Natural killer cell (primary cell): Measurements from ENCODE around the gene IRF4. TPM values are rescaled to one million over a fixed set of nuclear protein-coding genes. Genes with fewer than 3 reads are reported as not detected.

Experiments
- ATAC-seq, 3 donors: fragments of 150-1000 bp in 2 of 3; fragments of 200-7000 bp in 1 of 3; cut with Tn5 transposase; 1 replicate in 1 of 3; 2 replicates in 2 of 3; pipeline ENCODE4 v1.10.0; 2021; ENCODE audit warnings: mild to moderate bottlenecking in 2 of 3, moderate library complexity in 2 of 3
- DNase-seq, 2 donors: peaks; one replicate each; pipeline versions ENCODE4 v3.0.0 to v3.0.0-alpha.2; 2013 to 2021; ENCODE audit warnings: mixed read lengths in 1 of 2
- H3K27ac ChIP-seq: one replicate; pipeline ENCODE4 v1.5.1; 2013; ENCODE audit warnings: mild to moderate bottlenecking, low read length
- H3K27me3 ChIP-seq: one replicate; pipeline ENCODE4 v1.6.1; 2013; ENCODE audit warnings: low read length; ENCODE audit not compliant: control insufficient read depth, insufficient read depth
- H3K36me3 ChIP-seq: one replicate; pipeline ENCODE4 v1.6.1; 2013; ENCODE audit warnings: low read length; ENCODE audit not compliant: control insufficient read depth, insufficient read depth
- H3K4me1 ChIP-seq: one replicate; pipeline ENCODE4 v1.6.1; 2013; ENCODE audit warnings: low read length; ENCODE audit not compliant: control insufficient read depth, insufficient read depth
- H3K4me3 ChIP-seq: one replicate; pipeline ENCODE4 v1.5.1; 2013; ENCODE audit warnings: low read length
- H3K9me3 ChIP-seq: one replicate; pipeline ENCODE4 v1.6.1; 2013; ENCODE audit warnings: low read length; ENCODE audit not compliant: control insufficient read depth, insufficient read depth
- H3K27ac Mint-ChIP-seq, 2 donors: one replicate each; pipeline ENCODE4 v1.8.0; 2022; ENCODE audit warnings: mild to moderate bottlenecking in 2 of 2, mixed read lengths in 2 of 2, moderate library complexity in 1 of 2
- H3K27me3 Mint-ChIP-seq, 2 donors: one replicate each; pipeline ENCODE4 v1.8.0; 2022; ENCODE audit warnings: low read depth in 2 of 2, mixed read lengths in 2 of 2
- H3K36me3 Mint-ChIP-seq: one replicate; pipeline ENCODE4 v1.8.0; 2022; ENCODE audit warnings: mixed read lengths
- H3K4me1 Mint-ChIP-seq, 2 donors: one replicate each; pipeline ENCODE4 v1.8.0; 2022; ENCODE audit warnings: mixed read lengths in 2 of 2
- H3K4me3 Mint-ChIP-seq: one replicate; pipeline ENCODE4 v1.8.0; 2022; ENCODE audit warnings: mild to moderate bottlenecking, moderate library complexity, mixed read lengths
- H3K9me3 Mint-ChIP-seq, 2 donors: one replicate each; pipeline ENCODE4 v1.8.0; 2022; ENCODE audit warnings: mixed read lengths in 2 of 2
- WGBS: methylation state at CpG from one replicate; pipeline ENCODE4 v1.1.7; 2013; ENCODE audit warnings: missing lambda C conversion rate; ENCODE audit not compliant: insufficient coverage; 5-methylcytosine and 5-hydroxymethylcytosine counted together
- intact Hi-C: fragments of 100-400 bp; cut with micrococcal nuclease; formaldehyde crosslinking; loops from one replicate; pipeline ENCODE4 v1.14.2; 2022
- total RNA-seq, 4 donors: library from RNA; stranded (reverse); fragments of 120-200 nt in 1 of 4; gene quantifications; one replicate each; pipeline versions ENCODE4 v1.2.3 to v1.2.4, GENCODE V29; 2013 to 2022
- TF ChIP-seq, protein P1 (sequence below): fragments of 200-600 bp; IDR thresholded peaks from one replicate; pipeline ENCODE4 v1.8.0; 2022; ENCODE audit warnings: antibody characterized with exemption

Gene IRF4
- total RNA-seq, 3 donors from 2014 or later (not counting 1 experiment from before 2014, with no cell fraction given): 3.5 to 37.5 (median 3.5) TPM

DNA sequence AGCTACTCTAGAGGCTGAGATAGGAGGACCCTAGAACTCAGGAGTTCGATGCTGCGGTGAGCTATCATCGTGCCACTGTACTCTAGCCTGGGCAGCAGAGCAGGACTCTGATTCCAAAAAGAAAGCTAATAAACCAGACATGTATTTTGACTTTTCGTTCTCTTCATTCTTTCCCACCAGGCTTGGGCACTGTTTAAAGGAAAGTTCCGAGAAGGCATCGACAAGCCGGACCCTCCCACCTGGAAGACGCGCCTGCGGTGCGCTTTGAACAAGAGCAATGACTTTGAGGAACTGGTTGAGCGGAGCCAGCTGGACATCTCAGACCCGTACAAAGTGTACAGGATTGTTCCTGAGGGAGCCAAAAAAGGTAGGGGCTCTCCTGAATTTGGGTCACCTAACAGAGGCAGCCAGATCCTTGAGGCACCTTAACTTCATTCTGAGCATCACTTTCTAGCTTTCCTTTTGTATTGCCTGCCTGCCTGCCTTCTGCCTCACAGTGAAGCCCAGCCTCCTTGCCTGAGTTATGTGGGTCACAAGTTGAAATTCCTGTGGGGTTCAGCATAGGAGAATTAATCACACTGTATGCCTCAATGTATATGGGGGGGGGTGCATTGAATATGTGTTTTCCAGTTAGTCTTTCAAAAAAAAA is 3.2 kb downstream of the IRF4 start:
- 95% methylated on average over 13 of the region's 13 CpGs for WGBS
- peaks cover 15 to 34% of the 10 kb centered on the region in 2 donors for H3K27me3 Mint-ChIP-seq
- H3K4me3 Mint-ChIP-seq: peak overlapping the region; percentile 35
- TF ChIP-seq, protein P1, sequence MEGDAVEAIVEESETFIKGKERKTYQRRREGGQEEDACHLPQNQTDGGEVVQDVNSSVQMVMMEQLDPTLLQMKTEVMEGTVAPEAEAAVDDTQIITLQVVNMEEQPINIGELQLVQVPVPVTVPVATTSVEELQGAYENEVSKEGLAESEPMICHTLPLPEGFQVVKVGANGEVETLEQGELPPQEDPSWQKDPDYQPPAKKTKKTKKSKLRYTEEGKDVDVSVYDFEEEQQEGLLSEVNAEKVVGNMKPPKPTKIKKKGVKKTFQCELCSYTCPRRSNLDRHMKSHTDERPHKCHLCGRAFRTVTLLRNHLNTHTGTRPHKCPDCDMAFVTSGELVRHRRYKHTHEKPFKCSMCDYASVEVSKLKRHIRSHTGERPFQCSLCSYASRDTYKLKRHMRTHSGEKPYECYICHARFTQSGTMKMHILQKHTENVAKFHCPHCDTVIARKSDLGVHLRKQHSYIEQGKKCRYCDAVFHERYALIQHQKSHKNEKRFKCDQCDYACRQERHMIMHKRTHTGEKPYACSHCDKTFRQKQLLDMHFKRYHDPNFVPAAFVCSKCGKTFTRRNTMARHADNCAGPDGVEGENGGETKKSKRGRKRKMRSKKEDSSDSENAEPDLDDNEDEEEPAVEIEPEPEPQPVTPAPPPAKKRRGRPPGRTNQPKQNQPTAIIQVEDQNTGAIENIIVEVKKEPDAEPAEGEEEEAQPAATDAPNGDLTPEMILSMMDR: no peak
- no peak overlapping the region for H3K27ac ChIP-seq
- DNase-seq: no peak
- intact Hi-C loops: no loop called here
- H3K4me3 ChIP-seq: no peak overlapping the region
- H3K36me3 ChIP-seq: peaks cover 8% of the 10 kb centered on the region
- H3K27me3 ChIP-seq: peaks cover 3% of the 10 kb centered on the region
- H3K27ac Mint-ChIP-seq: no peak overlapping the region
- peaks cover 27% of the 10 kb centered on the region for H3K4me1 ChIP-seq
- H3K9me3 ChIP-seq: no peaks in the 10 kb centered on the region
- no peak for ATAC-seq
- H3K9me3 Mint-ChIP-seq: no peaks in the 10 kb centered on the region
- no peaks in the 10 kb centered on the region for H3K36me3 Mint-ChIP-seq
- peaks cover 17 to 30% of the 10 kb centered on the region in 2 donors for H3K4me1 Mint-ChIP-seq

DNA sequence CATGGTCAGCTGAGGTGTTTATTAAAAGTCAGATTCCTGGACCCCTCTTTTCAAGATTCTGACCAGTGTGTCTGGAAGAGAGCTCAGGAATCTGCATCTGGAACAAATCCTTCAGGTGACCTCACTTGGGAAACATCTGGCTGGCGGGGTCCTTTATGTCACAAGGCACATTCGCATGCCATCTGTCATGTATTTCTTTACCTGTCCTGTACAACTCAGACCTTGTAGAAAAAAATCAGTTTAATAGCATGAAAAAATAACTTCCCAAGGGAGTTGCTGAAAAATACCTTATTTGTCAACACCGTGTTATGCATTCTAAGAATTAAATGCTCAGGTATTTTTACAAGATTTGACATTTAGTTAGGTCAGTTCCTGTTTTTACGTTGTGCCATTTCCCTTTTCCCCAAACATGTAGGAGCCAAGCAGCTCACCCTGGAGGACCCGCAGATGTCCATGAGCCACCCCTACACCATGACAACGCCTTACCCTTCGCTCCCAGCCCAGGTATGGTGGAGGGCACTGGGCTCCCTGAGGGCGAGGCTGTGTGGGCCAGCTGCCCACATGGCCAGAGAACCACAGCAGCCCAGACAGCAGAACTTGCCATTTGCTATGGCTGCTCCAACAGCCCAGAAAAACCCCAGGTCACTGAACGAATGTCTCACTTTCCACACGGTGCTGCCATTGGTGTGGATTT is 4.0 kb downstream of the IRF4 start:
- ATAC-seq: no peak
- peaks cover 15 to 31% of the 10 kb centered on the region in 2 donors for H3K27me3 Mint-ChIP-seq
- TF ChIP-seq, protein P1: no peak
- peaks cover 25% of the 10 kb centered on the region for H3K4me1 ChIP-seq
- peaks cover 10 to 29% of the 10 kb centered on the region in 2 donors for H3K4me1 Mint-ChIP-seq
- H3K9me3 ChIP-seq: no peaks in the 10 kb centered on the region
- H3K4me3 ChIP-seq: no peak overlapping the region
- DNase-seq: no peak
- H3K4me3 Mint-ChIP-seq: no peak overlapping the region
- intact Hi-C loops: no loop called here
- no peaks in the 10 kb centered on the region for H3K9me3 Mint-ChIP-seq
- no peaks in the 10 kb centered on the region for H3K36me3 Mint-ChIP-seq
- H3K27me3 ChIP-seq: peaks cover 3% of the 10 kb centered on the region
- WGBS: 77% methylated on average over 10 of the region's 10 CpGs
- H3K36me3 ChIP-seq: peaks cover 8% of the 10 kb centered on the region
- H3K27ac ChIP-seq: no peak overlapping the region
- H3K27ac Mint-ChIP-seq: no peak overlapping the region

GRCh38 chr6:396126-396520 is 4.6 kb downstream of the IRF4 start:
- H3K4me1 Mint-ChIP-seq: peaks cover 7 to 25% of the 10 kb centered on the region in 2 donors
- H3K27ac Mint-ChIP-seq: no peak overlapping the region
- H3K36me3 Mint-ChIP-seq: no peaks in the 10 kb centered on the region
- intact Hi-C loops: no loop called here
- H3K4me1 ChIP-seq: peaks cover 19% of the 10 kb centered on the region
- no peak overlapping the region for H3K27ac ChIP-seq
- no peaks in the 10 kb centered on the region for H3K9me3 Mint-ChIP-seq
- H3K27me3 ChIP-seq: peaks cover 3% of the 10 kb centered on the region
- no peak for ATAC-seq
- WGBS: 94% methylated on average over 6 of the region's 6 CpGs
- no peak for DNase-seq
- H3K27me3 Mint-ChIP-seq: peaks cover 15 to 27% of the 10 kb centered on the region in 2 donors
- H3K4me3 ChIP-seq: no peak overlapping the region
- no peaks in the 10 kb centered on the region for H3K9me3 ChIP-seq
- TF ChIP-seq, protein P1: no peak
- peaks cover 8% of the 10 kb centered on the region for H3K36me3 ChIP-seq
- H3K4me3 Mint-ChIP-seq: no peak overlapping the region
